ENCODE data around the gene AURKA. TPM values are rescaled to one million over a fixed set of nuclear protein-coding genes. Genes with fewer than 3 reads are reported as not detected.

Gene AURKA
- total RNA-seq, 1 donor from 2014 or later: 9.6 TPM

DNA sequence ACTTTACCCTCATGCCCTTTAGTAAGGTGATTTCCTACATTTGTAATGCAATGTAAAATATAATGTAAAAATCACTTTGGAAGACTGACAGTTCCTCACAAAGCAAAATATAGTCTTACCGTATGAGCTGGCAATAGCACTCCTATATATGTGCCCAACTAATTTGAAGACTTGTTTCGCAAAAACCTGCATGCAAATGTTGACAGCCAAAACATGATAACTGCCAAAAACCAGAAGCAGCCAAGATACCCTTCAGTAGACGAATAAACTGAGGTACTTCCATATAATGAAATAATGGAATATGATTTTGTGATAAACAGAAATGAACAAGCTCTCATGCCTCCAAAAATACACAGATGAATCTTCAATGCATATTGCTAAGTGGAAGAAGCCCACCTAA, 13.6 kb downstream of the AURKA start:
- Mint-ChIP-seq H3K9me3 (ENCODE audit: low read depth) (no peaks in the 10 kb centered on the region), H3K4me1 (ENCODE audit: low read depth) (peaks cover 22% of the 10 kb centered on the region), H3K27me3 (ENCODE audit: low read depth) (no peaks in the 10 kb centered on the region), H3K27ac (ENCODE audit: unreplicated experiment) (no peak overlapping the region), H3K4me3 (ENCODE audit: unreplicated experiment) (no peak overlapping the region), H3K36me3 (ENCODE audit: low read depth) (peaks cover 4% of the 10 kb centered on the region)
- no peak for DNase-seq (ENCODE audit: low spot score)
- TF ChIP-seq, protein P1, sequence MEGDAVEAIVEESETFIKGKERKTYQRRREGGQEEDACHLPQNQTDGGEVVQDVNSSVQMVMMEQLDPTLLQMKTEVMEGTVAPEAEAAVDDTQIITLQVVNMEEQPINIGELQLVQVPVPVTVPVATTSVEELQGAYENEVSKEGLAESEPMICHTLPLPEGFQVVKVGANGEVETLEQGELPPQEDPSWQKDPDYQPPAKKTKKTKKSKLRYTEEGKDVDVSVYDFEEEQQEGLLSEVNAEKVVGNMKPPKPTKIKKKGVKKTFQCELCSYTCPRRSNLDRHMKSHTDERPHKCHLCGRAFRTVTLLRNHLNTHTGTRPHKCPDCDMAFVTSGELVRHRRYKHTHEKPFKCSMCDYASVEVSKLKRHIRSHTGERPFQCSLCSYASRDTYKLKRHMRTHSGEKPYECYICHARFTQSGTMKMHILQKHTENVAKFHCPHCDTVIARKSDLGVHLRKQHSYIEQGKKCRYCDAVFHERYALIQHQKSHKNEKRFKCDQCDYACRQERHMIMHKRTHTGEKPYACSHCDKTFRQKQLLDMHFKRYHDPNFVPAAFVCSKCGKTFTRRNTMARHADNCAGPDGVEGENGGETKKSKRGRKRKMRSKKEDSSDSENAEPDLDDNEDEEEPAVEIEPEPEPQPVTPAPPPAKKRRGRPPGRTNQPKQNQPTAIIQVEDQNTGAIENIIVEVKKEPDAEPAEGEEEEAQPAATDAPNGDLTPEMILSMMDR (IDR thresholded peaks at IDR 0.05): no peak

DNA sequence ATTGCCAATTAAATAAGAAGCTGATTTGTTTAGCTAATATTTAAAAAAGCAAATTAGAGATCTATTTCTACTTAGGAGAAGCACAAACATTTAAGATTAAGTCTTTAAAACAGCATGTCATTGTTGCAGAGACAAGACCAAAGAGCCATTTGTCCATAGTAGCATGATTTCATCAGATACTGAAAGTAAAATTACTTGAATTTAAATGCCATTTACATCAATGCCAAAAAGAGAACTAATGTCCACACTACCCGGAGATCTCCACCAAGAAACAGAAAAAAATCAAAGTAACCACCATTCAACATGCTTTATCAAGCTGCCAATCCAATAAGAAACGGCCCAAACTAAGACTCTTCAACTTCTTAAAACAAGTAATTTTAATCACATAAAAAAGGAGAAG, 15.7 kb downstream of the AURKA start:
- Mint-ChIP-seq H3K4me3 (ENCODE audit: unreplicated experiment) (no peak overlapping the region), H3K4me1 (ENCODE audit: low read depth) (peaks cover 14% of the 10 kb centered on the region), H3K27ac (ENCODE audit: unreplicated experiment) (no peak overlapping the region), H3K27me3 (ENCODE audit: low read depth) (no peaks in the 10 kb centered on the region), H3K9me3 (ENCODE audit: low read depth) (no peaks in the 10 kb centered on the region), H3K36me3 (ENCODE audit: low read depth) (peaks cover 4% of the 10 kb centered on the region)
- TF ChIP-seq, protein P1 (IDR thresholded peaks at IDR 0.05): no peak
- DNase-seq (ENCODE audit: low spot score): no peak

DNA sequence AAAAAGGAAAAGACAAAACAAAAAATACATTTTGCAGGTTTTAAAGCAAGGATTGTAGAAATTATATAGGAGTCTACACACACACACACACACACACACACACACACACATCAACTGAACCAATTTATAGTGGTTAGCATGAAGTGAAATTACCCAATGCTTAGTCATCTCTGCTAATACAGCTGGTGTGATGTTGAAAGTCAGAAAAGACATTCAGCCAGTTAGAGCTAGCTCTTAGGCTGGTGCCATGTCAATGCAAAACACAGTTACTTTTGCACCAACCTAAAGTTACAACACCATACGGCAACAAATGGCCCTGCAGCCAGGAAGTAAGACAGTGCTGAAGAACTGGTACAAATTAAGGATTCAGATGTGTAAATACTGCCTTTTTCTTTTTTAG, 18.1 kb downstream of the AURKA start:
- H3K9me3 Mint-ChIP-seq (ENCODE audit: low read depth): no peaks in the 10 kb centered on the region
- peaks cover 3% of the 10 kb centered on the region for H3K4me1 Mint-ChIP-seq (ENCODE audit: low read depth)
- peaks cover 6% of the 10 kb centered on the region for H3K36me3 Mint-ChIP-seq (ENCODE audit: low read depth)
- no peak overlapping the region for H3K27ac Mint-ChIP-seq (ENCODE audit: unreplicated experiment)
- no peak overlapping the region for H3K4me3 Mint-ChIP-seq (ENCODE audit: unreplicated experiment)
- no peak for DNase-seq (ENCODE audit: low spot score)
- no peaks in the 10 kb centered on the region for H3K27me3 Mint-ChIP-seq (ENCODE audit: low read depth)
- TF ChIP-seq, protein P1 (IDR thresholded peaks at IDR 0.05): no peak

GRCh38 chr20:56372850-56373249, 19.2 kb downstream of the AURKA start:
- Mint-ChIP-seq H3K27ac (ENCODE audit: unreplicated experiment) (no peak overlapping the region), H3K36me3 (ENCODE audit: low read depth) (peaks cover 9% of the 10 kb centered on the region), H3K4me3 (ENCODE audit: unreplicated experiment) (no peak overlapping the region)

GRCh38 chr20:56371977-56372376, 20.0 kb downstream of the AURKA start:
- H3K4me1 Mint-ChIP-seq (ENCODE audit: low read depth): peaks cover 3% of the 10 kb centered on the region
- no peaks in the 10 kb centered on the region for H3K9me3 Mint-ChIP-seq (ENCODE audit: low read depth)
- no peak overlapping the region for H3K27ac Mint-ChIP-seq (ENCODE audit: unreplicated experiment)
- DNase-seq (ENCODE audit: low spot score): no peak
- H3K36me3 Mint-ChIP-seq (ENCODE audit: low read depth): peaks cover 11% of the 10 kb centered on the region
- no peak overlapping the region for H3K4me3 Mint-ChIP-seq (ENCODE audit: unreplicated experiment)
- TF ChIP-seq, protein P1 (IDR thresholded peaks at IDR 0.05): no peak
- H3K27me3 Mint-ChIP-seq (ENCODE audit: low read depth): no peaks in the 10 kb centered on the region

More at GRCh38 chr20:56372850-56373249, 19.2 kb downstream of the AURKA start:
- Mint-ChIP-seq H3K27me3 (ENCODE audit: low read depth) (no peaks in the 10 kb centered on the region), H3K4me1 (ENCODE audit: low read depth) (peaks cover 3% of the 10 kb centered on the region), H3K9me3 (ENCODE audit: low read depth) (no peaks in the 10 kb centered on the region)
- TF ChIP-seq, protein P1 (IDR thresholded peaks at IDR 0.05): no peak
- no peak for DNase-seq (ENCODE audit: low spot score)

All from chondrocyte (in vitro differentiated cells).